ENCODE results near the gene UNC93A.
"Not testable (repeated sequence)": the region's sequence is repeated elsewhere in the genome, so short reads cannot be mapped to it uniquely, and the experiment has no call there.

UNC93A gene

DNA sequence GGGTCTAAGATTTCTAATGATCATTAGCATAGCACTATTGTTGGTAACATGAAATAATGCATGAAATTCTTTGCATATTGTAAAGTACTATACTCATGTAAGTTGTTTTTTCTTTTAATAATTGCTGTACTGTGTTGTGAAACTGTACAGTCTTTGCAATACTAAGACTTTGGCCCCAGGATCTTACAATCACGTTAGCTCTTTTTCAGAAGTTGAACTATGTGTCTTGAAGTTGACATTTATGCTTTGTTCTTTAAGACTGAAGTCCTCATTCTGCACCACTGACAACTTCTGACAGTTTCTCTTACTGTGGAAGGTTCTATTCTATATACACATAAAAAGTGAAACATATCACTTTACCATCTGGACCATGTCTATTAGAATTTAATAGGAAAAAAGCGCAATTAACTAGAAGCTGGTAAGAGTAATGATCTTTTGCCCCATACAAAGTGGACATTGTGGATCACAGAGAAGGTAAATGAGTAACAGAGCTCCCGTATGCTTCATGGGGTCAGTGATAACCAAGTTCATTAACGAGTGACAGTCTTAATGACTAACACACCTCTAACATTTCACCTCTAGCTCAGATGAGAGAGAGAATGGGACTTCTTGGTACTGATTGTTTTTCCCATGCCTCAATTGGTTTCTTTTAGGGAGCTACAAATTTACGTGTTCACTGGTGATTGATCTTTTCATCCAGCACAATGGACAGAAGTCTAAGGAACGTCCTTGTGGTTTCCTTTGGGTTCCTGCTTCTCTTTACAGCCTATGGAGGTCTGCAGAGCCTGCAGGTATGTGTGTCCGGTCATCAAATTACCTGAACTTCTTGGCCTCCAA is at the start of gene UNC93A:
UNC93A (plus strand) TSS at position 530 of the 837 bp plus-strand sequence; CDS start at position 705, 175 bp downstream.
- DNase-seq (ENCODE audit: low spot score): no peak

DNA sequence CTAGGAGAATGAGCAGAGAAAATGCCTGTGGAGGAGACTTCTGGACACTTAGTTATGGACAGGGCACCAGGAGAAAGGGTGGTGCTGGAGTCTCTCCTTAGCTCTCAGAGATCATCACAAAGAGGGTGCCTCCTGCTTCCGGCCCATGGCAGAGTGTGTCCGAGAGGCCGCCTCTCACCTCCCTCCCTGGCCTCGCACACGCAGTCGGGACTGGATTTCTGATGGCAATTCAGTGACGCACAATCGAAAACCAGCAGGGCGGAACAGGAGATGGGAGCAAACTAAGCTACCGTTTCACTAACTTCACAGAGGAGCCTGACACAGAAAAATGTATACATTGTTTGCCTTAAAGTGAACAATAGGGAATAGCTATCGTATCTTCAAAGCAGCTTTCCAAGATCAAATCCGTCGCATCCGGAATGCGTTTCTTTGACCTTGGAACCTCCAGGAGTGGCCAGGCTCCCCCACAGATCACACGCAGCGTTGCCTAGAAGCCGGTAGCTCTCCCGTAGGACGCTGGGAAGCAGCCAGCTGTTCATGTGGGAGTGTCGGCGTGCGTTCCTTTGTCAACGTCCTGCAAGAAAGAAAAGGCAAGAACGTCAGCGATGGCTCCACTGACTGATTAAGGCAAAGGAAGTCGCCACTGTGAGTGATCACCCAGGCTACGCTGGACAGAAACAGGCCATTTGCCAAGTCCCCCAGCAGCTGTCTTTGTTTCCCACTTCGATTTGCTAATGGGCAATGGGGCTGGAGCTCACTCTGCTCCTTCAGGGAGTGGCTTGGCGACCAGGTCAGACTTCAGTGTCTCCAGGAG is 49.6 kb upstream of the UNC93A start:
- not testable (repeated sequence) for DNase-seq (ENCODE audit: low spot score)

DNA sequence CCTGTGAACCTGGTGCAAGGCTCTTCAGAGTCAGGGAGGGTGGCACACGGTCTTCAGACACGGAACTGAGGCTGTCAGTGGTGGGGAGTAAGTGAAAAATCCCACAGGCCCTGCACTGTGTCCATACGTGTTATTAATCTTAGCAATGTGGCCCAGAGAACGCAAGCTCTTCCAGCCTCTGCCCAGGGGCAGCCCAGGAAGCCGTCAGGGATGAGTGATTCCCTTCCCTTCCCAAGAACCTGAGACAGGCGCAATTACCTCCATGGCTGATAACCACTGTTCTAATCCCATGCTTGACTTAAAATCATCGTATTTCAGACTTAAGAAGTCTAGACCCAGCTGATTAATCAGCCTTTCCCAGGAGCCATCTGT is 49.0 kb upstream of the UNC93A start:
- DNase-seq (ENCODE audit: low spot score): not testable (repeated sequence)

DNA sequence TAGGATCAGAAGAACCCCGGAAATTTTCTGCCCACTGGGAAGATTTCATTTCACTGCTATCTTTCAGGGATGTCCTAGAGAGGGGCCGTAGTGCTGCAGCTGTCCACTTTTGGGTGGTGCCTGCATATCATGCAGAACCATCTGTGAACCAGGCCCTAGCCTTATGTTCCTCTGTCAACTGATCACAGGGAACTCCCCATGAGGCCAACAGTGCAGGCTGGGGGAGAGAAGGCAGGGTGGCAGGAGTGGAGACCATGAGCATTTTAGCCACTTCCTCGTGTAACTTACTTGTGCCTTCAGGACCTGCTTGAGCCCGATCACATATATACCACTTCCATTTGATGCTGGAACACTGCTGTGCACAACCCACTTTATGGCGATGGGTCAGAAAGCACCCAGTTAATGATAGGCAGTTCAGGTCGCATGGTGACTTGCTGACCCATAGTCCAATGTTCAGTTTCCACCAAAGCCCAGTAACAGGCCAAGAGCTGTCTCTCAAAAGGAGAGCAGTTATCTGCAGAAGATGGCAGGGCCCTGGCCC is 48.5 kb upstream of the UNC93A start:
- DNase-seq (ENCODE audit: low spot score): not testable (repeated sequence)

DNA sequence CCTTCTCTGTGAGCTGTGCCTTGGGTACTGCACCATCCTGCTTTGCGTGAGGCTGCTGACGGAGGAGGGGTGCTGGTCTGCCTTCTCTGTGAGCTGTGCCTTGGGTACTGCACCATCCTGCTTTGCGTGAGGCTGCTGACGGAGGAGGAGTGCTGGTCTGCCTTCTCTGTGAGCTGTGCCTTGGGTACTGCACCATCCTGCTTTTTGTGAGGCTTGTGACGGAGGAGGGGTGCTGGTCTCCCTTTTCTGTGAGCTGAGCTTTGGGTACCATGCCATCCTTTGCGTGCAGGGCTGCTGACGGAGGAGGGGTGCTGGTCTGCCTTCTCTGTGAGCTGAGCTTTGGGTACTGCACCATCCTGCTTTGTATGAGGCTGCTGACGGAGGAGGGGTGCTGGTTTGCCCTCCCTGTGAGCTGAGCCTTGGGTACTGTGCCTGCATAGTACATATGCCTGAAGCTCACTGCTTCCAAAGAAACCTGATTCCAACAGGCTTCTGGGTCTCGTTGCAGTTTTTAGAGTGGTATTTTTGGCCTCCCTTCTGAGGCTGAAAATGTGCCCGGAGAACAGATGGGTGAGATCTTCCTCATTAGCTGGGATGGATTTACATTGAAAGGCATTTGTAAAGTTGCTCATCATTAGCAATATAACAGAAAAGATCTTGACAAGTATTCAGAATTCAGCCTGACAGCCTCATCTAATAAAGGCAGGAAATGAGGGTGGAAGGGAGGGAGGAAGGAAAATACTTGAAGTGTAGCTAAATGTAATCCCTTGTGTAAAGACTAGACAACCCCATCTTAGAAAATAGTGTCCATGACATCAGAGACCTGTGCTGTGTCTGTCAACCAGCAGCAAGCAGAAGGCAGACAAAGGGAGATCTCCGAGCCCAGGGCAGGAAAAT is 46.8 kb upstream of the UNC93A start:
- DNase-seq (ENCODE audit: low spot score): no peak

DNA sequence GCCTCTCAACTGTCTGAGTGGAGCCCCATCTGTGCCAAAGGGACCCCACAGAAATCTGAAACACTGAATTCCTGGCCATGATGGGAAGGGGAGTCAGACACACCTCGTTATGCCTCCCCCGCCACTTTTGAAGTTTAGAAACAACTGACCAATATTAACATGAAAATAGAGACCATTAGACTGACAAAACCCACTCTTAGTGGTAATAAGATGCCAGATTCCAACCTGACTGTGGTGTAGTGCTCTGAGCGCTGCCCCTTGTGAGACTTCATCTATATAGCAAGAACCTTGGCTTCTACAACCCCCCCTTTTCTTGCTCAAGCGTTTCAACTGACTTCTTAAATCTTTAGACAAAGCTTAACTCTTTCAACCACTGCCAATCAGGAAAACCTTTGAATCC is 46.1 kb upstream of the UNC93A start:
- no peak for DNase-seq (ENCODE audit: low spot score)

DNA sequence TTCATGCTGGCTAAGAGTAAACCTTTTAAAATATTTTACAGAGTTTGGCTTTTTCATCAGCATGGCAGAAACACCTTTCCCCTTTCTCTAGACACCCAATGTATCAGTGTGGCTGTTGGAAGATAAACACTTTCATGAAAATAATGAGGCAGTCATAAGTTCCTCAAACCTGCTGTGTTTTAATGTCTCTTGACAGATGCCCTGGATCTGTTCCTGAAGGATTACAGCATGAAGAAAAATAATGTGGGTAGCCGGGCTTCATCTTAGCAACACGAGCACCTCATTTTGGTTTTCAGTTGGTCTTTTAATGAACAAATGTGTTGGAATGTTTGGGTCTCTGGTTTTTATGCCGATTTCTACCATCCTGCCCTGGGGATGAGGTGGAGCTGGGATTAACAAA is 45.5 kb upstream of the UNC93A start:
- DNase-seq (ENCODE audit: low spot score): no peak

DNA sequence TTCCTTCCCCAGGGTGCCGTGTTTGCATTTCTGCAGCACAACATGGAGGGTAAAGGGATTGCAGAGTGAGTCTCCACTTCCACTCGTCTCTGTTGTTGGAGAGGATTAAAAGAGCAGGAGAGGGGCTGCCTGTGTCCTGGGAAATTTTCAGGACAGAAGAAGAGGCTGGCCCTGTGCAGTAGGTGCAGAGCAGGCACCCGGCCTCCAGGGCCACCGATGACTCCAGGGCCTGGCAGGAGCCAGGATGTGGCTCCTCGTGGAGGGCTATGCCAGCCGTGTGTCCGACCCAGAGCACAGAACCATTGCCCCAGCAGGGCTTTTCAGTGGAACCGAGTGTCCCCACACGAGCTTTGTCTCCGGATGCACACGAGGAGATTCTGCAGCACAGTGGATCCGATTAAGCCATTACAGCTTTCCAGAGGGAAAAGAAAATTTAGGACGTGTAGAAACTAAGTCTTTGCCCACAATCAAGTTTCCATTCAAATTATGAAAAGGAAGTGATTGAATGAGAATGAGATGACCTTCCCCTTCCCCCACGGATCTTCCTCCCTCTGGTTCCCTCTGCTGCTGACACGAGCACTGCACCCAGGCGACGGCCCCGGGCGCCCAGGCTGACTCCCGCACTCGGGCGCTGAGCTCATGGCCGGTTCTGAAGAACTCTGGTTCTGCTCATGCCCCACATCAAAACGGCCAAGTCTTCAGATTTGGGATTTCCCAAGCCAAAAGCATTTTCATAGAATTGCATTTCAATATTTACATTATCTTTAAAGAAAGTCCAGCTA is 43.1 kb upstream of the UNC93A start:
- DNase-seq (ENCODE audit: low spot score): no peak

DNA sequence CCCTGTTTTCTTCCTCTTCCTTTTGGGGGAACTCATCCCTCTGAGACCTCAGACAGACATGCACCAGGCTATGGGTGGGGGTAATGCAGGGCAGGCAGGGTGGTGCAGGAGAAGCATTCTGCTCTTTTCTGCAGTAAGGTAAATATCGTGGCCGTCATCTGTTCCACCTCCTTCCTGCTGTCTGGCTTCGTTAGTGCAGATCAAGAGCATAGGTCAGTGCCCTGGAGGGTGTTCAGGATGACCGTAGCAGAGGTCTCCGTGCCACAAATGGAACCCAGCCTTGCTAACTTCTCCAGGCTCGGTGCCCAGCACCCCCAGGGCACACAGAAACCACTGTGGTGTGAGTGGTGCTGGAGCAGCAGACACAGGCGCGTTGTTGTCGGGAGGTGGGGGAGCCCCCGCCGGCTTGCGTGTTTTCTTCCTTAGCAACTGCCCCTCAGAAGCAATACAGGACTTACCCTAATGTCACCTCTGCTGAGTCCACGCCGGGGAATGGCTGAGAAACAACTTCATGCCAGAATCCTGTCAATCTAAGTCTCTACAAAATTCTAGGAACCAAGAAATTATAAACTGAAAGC is 42.1 kb upstream of the UNC93A start:
- not testable (repeated sequence) for DNase-seq (ENCODE audit: low spot score)

DNA sequence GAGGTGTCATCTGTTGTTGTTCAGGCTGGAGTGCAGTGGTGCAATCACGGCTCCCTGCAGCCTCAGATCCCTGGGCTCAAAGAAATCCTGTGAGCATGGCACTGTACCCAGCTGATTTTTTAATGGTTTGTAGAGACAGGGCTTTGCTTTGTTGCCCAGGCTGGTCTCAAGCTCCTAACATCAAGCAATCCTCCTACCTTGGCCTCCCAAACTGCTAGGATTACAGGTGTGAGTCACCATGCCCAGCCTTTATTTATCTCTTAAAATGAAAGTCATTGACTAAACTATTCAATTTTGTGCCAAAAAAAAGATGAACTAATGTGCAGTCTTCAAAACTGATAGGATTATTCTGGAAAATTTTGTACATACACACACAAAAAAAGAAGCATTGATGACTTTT is 38.8 kb upstream of the UNC93A start:
- DNase-seq (ENCODE audit: low spot score): no peak

DNA sequence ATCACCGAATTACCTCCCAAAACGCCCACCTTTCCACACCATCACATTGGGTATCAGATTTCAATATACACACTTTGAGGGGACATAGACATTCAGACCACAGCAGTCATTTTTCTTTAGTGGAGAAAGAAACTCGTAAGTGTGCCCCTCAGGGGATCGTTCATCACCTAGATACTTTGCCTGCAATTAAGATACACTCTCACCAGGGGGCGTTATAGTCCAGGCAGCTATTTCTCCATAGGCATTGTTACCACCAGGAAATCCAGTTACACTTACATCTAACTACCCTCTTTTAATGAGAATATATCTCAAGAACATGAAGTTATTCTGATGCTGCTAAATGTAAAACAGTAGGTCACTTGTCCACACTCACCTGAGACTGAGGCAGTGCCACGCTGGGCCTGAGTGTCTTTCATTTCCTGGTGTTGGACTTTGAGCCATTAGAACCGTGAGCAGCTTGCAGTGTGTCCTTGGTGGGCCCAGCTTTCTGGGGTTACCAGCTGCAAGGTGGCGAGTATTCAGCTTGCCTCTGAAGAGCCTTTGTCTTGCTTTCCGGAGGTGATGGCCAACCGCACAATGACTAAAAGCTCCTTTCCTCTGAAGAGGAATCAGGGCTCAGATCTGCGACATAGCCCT is 35.1 kb upstream of the UNC93A start:
- no peak for DNase-seq (ENCODE audit: low spot score)

DNA sequence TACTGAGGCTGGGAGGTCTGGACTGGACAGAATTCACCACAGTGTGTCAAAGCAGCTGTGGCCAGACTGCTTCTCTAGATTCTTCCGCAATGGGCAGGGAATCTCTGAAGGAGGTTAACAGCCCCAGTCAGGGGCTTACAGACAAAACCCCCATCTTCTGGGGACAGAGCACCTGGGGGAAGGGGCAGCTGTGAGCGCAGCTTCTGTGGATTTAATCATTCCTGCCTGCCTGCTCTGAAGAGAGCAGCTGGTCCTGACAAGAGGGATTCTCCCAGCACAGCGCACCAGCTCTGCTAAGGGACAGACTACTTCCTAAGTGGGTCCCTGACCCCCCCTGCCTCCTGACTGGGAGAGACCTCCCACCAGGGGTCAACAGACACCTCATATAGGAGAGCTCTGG is 32.5 kb upstream of the UNC93A start:
- no peak for DNase-seq (ENCODE audit: low spot score)

DNA sequence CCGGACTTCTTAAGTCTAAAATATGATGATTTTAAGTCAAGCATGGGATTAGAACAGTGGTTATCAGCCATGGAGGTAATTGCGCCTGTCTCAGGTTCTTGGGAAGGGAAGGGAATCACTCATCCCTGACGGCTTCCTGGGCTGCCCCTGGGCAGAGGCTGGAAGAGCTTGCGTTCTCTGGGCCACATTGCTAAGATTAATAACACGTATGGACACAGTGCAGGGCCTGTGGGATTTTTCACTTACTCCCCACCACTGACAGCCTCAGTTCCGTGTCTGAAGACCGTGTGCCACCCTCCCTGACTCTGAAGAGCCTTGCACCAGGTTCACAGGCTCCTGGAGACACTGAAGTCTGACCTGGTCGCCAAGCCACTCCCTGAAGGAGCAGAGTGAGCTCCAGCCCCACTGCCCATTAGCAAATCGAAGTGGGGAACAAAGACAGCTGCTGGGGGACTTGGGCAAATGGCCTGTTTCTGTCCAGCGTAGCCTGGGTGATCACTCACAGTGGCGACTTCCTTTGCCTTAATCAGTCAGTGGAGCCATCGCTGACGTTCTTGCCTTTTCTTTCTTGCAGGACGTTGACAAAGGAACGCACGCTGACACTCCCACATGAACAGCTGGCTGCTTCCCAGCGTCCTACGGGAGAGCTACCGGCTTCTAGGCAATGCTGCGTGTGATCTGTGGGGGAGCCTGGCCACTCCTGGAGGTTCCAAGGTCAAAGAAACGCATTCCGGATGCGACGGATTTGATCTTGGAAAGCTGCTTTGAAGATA is 24.9 kb upstream of the UNC93A start:
- not testable (repeated sequence) for DNase-seq (ENCODE audit: low spot score)

DNA sequence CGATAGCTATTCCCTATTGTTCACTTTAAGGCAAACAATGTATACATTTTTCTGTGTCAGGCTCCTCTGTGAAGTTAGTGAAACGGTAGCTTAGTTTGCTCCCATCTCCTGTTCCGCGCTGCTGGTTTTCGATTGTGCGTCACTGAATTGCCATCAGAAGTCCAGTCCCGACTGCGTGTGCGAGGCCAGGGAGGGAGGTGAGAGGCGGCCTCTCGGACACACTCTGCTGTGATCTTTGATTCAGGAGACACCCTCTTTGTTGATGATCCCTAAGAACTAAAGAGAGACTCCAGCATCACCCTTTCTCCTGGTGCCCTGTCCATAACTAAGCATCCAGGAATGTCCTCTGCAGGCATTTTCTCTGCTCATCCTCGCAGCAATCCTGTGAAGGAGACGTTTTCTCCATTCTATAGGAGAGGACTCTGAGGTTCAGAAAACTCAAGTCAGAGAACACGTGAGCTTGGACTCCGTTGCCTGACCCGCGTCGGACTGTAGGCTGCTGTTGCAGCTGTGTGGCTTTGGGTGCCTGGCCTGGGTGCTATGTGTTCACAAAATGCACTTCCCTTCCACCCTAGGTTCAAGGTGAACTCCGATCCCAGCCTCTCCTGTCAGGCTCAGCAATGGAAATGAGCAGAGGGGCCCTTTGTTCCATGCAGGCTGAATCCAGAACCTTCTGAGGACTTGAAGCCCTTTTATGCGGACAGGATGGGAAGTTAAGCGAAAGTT is 24.1 kb upstream of the UNC93A start:
- DNase-seq (ENCODE audit: low spot score): no peak

DNA sequence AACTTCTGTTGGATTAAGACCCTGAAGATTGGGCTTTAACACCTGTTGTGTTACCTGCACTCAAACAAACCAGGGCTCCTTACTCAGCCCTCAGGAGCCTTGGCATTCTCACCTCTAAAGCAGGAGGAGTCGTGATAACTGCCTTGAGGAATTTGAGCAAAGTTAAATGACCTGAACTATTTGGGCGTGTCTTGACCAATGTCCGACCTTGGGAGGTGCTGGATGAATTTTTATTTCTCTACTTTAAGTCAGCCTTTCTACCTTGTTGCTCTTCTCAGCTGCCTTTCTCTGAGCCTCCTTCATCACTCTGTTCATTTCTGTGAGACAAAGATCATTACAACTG is 23.6 kb upstream of the UNC93A start:
- not testable (repeated sequence) for DNase-seq (ENCODE audit: low spot score)

DNA sequence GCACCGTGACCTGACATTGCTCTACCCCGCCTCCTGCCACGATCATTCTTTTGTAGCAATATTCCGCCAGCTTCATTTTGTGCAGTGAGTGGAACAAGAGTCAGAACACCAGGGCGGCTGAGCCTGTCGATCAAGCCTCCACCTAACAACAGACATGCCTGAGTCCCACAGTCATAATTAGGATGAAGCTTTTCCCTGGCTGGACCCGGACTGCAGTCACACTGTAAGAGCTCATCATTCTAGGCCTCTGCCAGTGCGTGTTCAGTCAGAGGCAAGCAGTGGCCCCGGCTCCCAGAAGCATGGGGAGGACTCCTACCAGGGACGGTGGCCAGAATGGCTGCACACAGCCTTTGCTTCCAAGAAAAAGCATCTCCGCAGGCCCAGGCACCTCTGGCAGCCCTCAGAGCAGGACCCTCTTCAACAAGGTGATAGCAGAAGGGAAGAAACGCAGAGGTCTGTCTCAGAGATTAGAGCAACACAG is 23.2 kb upstream of the UNC93A start:
- no peak for DNase-seq (ENCODE audit: low spot score)

DNA sequence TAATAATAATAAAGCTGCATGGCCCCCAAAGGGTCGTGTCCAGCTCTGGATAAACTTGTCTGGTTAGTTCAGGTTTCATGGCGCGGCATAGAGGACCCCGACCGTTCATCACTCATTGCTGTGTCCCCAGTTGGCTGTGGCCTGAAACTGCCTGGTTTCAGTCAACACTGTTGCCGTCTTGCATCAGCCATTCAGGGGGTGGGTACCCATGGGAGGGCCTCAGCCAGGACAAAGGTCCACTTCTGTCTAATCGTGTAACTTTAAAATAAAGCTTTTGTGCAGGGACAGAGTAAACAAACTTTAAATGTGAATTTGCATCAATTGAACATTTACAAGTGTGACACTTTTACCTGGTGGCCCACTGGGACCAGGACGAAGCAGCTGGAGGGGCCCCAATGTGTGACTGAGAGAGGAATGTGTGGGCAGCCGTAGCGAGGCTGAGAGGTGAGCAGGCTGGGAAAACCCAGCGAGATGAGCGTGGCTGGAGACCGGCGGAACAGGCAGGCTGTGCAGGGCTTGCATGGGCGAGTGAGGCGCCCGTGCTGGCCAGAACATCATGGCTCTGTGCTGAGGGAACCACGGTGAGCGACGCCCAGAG is 22.3 kb upstream of the UNC93A start:
- no peak for DNase-seq (ENCODE audit: low spot score)

All from AG20443 (cell line).